Activated gamma-delta T cell (primary cell): ENCODE data around the gene PVALEF.
"Not testable (repeated sequence)": the region's sequence is repeated elsewhere in the genome, so short reads cannot be mapped to it uniquely, and the experiment has no call there.

Experiments used
- DNase-seq: peaks from one replicate; lab custom pipeline; 2025; lab: John Stamatoyannopoulos, UW

PVALEF gene

DNA sequence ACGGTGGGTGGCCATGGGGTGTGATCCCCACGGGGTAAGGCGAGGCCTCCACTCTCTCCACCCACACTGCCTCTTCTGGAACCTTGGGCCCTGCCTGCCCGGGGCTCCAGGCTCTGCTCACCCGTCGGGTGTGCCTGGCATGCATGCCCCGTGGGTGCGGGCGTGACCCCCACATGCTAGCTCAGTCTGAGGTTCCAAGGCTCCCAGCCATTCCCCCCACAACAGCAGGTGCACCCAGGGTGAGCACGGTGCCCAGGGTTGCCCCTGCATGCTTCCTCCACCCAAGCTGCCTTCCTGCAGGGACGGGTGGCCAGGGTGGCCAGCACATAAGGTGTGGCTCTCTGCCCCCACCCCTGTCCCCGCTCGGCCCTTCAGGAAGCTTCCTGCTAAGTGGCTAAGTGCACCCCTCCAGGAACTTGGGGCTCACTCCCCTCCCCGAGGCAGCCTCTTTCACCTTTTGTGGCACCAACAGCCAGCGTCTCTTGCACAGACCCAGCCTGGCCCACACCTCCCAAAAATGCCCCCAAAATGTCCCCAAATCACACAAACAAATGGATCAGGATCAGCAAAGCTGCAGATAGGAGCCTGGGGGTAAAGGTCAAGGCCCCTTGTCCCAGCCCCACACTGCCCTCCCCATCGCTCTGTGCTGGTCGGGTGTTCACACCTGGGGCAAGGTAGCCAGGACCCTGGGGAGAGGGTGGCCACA, 21.4 kb upstream of the PVALEF start:
- no peak for DNase-seq

DNA sequence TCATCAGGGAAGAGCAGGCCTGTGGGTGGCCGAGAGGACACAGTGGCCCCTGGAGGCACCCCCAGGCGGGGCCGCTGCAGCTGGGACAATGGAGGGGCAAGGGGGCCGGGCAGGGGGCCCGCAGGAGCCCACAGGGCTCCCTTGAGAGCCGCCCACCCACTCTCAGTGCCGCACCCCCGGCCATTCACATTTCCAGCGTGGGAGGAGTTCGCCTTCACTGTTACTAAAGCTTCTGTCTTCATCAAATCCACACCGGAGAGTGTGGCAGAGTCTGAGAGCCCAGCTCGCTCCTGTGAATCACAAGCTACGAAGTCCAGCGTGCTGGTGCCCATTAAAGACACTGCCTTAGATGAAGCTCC, 20.9 kb upstream of the PVALEF start:
- no peak for DNase-seq

DNA sequence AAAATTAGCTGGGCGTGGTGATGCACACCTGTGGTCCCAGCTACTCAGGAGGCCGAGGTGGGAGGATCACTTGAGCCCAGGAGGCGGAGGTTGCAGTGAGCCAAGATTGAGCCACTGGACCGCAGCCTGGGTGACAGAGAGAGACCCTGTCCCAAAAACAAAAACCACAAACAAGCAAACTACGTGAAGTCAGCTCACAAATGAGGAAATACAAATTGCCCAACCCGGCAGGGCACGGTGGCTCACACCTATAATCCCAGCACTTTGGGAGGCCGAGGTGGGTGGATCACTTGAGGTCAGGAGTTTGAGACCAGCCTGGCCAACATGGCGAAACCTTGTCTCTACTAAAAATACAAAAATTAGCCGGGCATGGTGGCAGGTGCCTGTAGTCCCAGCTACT, 19.1 kb upstream of the PVALEF start:
- not testable (repeated sequence) for DNase-seq

DNA sequence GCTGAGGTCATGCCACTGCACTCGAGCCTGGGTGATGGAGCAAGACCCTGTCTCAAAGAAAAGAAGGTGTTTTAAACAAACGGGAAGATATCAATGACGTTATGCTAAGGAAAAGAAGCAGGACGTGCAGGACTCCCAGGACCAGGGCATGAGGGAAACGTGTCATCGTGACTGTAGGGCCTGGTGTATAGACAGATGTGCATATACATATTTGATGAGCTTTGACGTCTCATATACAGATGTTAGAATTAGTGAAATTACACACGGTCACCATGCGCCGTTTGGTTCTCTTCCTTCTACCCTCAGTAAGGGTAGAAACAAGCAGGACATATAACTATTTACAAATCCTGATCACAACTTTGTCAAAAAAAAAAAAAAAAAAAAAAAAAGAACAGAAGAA, 17.6 kb upstream of the PVALEF start:
- DNase-seq: no peak

DNA sequence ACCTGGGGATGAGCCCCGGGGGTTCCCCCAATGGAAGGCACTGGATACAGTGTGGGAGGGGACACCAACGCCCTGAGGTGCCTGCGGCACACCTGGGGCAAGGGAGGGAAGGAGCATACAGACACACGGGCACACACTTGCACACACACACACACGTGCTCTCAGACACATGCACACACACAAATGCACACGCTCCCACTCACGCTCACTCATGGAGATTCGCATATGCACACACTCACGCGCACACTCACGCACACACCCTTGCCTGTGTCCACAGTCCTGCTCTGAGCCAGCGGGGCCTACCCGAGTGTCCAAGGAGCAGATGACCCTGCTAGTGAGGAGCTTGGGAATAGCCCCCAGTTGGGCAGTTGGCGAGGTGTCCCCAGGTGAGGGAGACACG, 16.7 kb upstream of the PVALEF start:
- DNase-seq: no peak

DNA sequence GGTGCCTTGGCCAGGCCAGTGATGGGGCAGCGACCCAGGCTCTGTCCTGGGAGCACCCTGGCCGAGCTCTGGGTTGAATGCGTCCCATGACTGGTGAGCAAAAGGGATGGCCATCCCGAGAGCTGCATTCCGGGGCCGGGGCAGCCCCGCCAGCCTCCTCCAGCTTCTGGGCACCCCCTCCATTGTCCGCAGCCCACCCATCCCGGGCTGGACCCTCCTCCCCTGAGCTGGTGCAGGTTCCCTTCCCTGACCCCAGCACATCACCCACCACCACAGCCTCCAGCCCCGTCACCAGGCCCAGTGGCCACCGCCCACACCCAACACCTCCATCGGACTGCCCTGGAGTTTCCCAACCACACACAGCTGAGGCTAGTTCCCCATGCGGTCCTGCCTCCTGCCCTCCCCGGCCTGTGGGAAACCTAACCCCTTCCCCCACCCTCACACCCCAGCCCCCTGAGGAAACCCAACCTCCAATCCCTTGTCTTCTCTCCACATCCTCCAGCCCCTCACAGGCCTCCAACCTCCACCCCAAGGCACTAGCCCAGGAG, 16.2 kb upstream of the PVALEF start:
- no peak for DNase-seq

DNA sequence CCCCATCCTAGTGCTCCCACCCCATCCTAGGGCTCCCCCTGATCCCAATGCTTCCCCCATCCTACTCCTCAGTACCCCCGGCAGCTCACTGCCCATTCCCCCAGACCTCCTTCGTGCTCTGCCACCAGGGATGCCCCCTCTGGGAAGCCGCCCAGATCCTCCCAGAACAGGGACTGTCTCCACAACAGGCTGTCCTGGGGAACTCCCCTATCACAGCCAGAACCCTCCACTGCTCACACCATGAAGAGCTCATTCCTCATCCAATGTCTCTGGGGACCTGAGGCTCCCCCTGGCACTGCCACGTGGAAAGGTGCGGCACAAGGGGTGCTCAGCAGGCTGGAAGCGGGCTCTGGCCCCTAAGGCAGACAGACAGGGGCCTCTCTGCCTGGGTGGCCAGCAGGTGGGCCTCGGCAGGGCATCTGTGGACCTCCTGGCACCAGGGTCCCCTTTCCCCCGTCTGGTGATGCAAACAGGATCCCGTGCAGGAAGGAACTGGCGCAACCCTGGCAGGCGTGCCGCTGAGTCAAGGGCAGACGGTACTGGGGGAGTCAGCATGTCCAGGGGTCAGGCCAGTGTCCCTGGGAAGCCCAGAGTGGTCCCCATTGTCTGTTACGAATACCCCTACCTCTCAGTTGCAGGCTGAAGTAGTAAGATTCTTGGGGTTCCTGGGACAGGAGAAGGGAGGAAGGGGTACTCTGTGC, 14.8 kb upstream of the PVALEF start:
- no peak for DNase-seq

DNA sequence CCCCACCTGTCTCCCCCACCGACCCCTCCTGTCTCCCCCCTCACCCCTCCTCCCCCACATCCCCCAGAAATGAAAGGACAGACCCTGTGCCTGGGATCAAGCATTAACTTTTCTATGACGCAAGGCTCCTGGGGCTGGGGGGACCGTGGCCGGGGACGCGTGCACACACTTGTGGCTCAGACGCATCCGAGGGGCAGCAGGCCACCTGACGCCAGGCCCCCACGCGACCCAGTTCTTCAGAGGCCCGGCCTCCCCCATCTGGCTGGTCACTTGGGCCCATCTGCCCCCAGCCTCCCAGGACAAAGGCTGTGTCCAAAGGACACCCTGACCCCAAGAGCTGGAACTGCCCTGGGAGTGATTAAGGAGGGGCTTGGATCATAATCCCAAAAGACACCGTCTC, 14.0 kb upstream of the PVALEF start:
- no peak for DNase-seq

DNA sequence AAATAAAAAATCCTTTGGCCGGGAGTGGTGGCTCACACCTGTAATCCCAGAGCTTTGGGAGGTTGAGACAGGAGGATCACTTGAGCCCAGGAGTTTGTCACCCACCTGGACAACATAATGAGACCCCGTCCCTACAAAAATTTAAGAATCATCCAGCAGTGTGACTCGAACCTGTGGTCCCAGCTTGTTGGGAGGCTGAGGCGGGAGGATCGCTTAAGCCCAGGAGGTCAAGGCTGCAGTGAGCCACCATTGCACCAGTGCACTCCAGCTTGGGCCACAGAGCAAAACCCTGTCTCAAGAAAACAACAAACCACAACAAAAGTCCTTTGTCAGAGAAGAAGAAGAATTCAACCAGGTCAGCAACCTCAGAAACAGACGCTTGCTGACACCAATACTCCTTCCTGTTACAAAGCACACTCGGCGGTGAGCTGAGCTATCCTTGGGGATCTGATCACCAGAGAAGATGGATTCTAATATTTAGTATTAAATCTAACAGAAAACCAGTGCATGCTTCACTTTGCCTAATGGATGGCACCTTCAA, 12.9 kb upstream of the PVALEF start:
- DNase-seq: no peak

DNA sequence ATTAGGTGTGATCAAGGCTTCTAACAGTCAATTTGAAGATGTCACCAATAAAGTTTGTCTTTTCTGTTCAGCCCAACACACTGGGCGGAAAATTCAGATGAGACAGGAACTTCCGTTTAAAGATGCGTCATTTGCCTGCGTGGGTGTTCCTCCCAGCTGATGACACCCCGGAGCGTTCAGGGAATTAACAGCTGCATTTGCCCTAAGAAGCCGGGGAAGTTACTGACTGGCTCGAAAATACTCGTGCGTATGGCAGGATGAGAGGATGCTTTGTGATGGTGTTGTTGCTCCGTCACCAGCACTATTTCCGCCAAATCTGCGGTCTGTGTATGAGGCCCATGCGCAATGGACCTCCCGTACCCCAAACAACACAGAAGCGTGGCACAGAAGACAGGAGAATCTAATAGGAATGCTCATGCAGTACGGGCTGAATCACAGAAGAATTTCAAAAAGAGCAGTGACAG, 11.9 kb upstream of the PVALEF start:
- no peak for DNase-seq

DNA sequence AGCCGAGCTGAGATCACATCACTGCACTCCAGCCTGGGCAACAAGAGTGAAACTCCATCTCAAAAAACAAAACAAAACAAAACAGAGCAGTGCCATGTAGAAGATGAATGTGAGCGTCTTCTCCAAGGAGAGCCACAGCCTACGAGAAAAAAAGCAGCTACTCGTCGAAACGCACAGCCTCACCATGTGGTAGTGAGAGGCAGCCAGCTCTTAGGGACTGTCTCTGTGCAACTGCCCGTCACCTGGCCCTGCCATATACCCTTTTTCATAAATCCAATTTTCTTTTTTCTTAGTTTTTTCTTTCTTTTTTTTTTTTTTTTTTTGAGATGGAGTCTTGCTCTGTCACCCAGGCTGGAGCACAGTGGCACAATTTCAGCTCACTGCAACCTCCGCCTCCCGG, 11.3 kb upstream of the PVALEF start:
- not testable (repeated sequence) for DNase-seq

DNA sequence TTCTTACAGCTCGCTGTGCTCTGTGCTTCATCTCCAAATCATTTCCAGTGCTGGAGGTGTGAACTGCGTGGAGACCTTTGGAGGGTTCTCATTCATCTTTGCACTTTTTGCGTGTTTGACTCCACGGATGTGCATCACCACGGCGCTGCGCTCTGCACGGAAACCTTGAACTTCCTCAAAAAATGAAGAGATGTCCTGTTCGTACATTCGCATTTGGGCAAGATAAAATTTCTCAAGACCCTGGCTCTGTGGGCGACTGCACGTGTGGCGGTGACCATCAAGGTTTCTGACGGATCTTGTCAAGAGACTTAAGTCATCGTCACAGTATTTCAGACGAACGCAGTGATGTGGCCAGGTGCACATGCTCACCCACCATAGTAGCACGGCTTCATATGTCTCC, 10.3 kb upstream of the PVALEF start:
- no peak for DNase-seq

DNA sequence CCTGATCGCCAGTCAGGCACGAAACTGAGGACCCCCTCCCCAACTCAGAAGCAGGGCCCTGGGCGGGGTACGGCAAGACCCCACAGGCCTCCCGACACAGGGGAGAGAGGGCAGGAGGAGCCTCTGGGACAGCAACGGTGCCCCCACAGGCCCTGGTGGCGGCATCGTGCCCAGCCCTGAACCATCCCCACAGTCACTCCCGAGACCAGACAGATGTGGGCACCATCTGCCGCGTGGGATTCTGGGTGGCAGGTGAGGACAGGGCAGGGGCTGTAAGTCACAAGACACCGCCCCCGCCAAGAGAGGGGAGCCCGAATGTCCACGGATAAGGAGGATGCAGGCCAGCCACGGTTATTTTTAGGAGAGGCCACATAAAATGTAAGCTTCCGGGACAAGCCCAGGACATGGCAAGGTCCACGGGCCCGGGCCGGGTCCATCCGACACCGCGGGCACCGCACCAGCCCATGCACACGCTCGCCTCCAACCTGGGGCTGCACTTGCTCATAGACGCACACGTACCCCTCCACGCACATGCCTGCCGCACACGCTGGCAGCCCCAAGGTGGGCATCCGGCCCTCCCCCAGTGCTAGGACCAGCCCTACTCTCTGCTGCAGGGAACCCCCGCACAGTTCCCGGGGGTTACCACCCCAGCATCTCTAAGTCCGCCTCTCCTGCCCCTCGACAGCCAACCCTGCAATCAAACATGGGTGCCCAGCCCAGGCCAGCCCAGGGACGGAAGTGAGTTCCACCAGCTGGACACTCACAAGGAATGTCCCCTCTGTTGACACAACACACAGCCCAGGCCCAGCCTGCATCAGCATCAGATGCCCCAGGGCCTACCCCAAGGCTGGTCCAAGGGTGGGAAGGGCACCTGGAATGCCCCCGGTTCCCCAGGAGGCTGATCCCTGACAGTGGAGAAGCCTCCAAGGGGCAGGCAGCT, 8.2 kb upstream of the PVALEF start:
- no peak for DNase-seq

DNA sequence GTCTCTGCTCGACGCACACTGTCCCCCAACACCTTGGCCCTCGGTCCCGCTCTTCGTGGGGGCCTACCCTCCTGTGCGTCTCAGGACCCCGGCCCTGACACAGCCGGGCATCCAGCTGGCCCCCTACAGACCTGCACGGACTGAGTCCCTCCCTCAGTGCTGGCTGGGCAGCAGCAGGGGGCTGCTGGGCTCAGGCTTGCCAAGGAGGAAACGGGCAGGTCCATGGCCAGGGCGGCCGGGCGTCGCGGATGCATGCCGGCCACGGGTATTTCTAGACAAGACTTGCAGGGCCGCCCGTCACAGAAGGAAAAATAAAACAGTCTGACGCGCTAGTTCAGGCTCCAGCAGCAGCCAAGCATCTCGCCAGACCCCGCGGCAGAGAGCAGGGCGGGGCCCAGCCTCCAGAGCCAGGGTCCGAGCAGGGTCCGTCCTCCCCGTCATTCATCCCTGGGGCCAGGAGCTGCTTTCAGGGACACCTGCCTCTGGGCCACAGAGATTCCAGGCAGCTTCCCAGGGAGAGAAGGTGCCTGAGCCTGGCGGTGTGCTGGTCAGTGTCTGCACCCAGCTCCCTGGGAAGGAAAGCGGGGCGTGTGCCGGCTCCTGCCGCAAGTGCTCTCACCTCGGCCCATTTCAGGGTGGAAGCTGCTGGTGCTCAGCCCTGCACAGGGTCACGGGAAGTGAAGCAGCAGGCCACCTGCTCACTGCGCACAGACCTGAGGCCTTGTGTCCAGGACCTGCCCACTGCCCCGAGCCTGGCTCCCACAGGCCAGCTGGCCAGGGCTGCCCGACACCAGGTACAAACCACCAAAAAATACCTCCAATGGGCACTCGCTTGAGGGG, 7.2 kb upstream of the PVALEF start:
- DNase-seq: no peak

DNA sequence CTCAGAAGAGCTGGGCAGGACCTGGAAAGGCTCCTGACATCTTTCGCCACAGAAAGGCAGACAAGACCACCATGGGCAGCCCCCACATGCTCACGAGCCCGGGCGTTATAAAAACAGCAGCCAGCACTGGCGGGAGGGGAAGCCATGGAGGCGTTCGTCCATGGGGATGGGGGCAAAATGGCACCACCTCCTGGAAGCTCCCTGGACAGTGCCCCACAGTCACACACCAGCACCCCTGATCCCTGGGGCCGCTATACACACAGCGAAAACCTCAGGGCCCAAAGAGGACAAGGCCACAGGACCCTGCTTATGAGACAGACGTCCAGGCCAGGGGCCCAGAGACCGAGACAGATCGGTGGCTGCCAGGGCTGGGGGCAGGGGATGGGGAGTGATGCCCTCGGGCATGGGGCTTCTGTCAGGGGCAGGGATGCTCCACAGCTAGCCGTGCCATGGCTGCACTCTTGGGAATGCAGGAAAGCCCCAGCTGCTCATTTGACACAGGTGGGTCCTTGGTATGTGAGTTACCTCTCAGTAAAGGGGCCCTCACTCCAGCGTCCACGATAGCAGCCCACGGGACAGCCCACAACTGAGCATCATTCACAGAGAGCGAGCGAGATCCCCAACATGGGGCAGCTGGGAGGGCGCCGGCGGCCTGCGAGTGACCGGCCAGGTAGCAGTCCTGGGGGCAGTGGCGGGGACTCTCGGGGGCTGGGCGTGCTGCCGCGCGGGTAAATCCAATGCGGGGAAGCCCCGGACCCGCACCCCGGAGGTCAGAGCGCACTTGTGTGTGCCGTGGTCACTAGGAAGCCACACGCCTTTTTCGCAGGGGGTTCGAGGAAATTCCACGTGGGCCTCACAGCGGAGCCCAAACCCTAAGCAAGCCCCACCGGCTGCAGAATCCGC, 6.4 kb upstream of the PVALEF start:
- DNase-seq: no peak

DNA sequence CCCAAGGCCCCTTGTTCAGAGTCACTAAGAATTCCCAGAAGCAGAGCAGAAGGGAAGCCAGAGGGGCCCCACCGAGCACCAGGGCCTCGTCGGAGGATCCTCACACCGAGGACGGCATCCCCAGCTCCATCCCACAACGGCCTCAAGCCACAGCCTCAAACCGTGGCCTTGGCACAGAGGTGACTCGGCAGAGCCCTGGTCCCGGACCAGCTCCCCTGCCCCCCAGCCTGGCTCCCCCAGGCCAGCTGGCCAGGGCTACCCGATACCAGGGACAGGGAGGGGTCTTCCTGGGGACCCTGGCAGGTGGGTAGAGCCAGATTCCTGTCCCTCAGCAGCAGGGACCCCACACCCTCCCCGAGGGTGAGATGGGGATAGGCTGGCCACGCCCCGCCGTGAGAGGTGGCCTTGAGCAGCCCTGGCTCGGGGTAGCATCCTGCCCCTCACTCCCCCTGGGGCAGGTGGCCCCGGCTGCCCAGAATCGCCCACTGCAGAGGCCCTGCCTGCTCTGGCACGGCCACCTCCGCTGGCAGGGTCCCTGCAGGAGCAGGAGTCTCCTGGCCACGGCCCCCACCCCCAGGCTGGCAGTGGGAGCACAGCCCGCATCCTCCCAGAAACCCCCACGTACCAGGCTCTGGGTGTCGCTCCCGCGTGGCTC, 5.6 kb upstream of the PVALEF start:
- DNase-seq: no peak

DNA sequence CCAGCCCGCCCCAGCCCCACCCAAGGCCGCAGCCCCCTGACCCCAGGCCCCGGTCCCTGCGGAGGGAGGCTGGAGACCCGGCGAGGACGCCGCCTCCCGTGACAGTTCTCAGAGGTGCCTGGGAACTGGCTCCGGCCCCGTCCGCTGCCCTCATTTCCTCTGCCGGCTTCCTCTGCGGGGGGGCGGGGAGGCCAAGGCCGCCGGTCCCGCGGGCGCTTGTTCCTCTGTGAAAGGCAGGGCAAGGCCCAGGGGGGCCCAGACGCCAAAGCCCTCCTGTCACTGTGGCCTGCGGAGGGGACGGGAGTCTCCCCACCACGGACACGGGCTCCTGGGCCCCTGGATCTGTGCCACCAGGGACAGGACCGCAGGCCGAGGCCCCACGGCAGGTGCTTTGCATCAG, 5.0 kb upstream of the PVALEF start:
- DNase-seq: no peak

DNA sequence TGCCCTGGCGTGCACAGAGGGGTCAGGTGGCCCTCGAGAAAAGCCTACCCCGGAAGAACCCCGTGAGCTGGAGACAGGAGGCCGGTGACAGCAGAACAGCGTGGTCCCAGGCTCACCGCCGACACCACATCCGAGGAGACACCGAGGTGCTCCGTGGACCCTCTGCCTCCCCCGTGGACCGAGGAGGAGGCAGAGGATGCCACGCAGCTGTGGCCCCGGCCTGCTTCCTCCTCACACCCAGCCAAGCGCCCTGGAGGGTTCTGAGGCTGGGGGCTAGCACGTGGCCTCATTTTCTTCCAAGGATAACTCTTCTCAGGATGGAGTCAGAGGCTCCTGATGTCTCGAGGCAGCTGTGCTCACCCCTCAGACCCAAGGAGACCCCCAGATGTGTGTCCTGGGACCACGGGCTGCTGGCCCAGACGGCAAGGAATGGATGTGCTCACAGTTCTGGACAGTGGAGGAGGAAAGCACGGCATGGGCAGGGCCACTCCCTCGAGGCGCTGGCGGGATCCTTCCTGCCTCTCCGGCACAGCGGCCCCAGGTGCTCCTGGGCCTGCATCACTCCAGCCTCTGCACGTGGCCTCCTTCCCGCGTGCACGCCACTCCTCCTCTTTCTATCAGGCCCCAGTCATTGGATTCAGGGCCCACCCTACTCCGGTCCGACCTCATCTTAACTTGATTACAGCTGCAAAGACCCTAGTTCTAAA, 4.4 kb upstream of the PVALEF start:
- no peak for DNase-seq

DNA sequence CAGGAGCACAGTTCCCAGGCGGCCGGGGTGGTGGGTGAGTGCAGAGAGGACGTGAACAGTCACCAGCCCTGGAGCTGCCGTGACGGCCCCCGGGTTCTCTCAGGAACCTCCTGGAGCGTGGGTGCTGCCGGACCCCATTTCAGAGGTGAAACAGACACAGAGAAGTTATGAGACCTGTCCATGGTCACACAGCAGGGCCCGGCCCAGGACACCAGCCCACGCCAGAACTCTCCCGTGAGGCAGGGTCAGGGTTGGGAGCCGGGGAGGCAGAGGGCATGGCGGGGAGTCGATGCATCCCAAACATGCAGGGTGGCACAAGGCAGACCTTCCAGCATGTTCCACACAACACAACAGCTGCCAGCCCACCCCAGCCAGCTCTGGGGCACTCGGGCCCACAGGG, 3.8 kb upstream of the PVALEF start:
- DNase-seq: no peak
